Suprapubic skin (tissue), 4 donors: ENCODE measurements around the gene LRP1B. TPM values are rescaled to one million over a fixed set of nuclear protein-coding genes. Genes with fewer than 3 reads are reported as not detected.

ENCODE experiments used
- DNase-seq, 2 donors: peaks; one replicate each; pipeline ENCODE4 v3.0.0-alpha.2; 2019; ENCODE audit warnings: low spot score in 2 of 2
- H3K27ac ChIP-seq: fragments of 200-600 bp; sonication (generic); one replicate; pipeline ENCODE4 v1.5.1; 2019
- H3K27me3 ChIP-seq: fragments of 200-600 bp; sonication (generic); one replicate; pipeline ENCODE4 v1.5.1; 2019
- H3K36me3 ChIP-seq: fragments of 200-600 bp; sonication (generic); one replicate; pipeline ENCODE4 v1.5.1; 2019
- H3K4me1 ChIP-seq: fragments of 200-600 bp; sonication (generic); one replicate; pipeline ENCODE4 v1.5.1; 2019
- H3K4me3 ChIP-seq: fragments of 200-600 bp; sonication (generic); one replicate; pipeline ENCODE4 v1.5.1; 2019; ENCODE audit warnings: mild to moderate bottlenecking
- H3K9me3 ChIP-seq: fragments of 200-600 bp; sonication (generic); one replicate; pipeline ENCODE4 v1.5.1; 2019
- EP300 ChIP-seq: sonication (generic); formaldehyde crosslinking; IDR thresholded peaks from one replicate; pipeline ENCODE4 v1.6.1; 2017; ENCODE audit warnings: antibody characterized with exemption
- POLR2A ChIP-seq, 2 donors: fragments of 450-650 bp; IDR thresholded peaks; one replicate each; pipeline ENCODE4 v1.6.1; 2017; ENCODE audit warnings: antibody characterized with exemption in 2 of 2, mild to moderate bottlenecking in 2 of 2, moderate library complexity in 2 of 2
- POLR2AphosphoS5 ChIP-seq, 3 donors: sonication (generic); formaldehyde crosslinking; IDR thresholded peaks; one replicate each; pipeline ENCODE4 v1.6.1; 2017; ENCODE audit warnings: antibody characterized with exemption in 3 of 3
- WGBS: methylation state at CpG from one replicate; pipeline ENCODE4 v1.1.5; 2018; 5-methylcytosine and 5-hydroxymethylcytosine counted together
- total RNA-seq, 4 donors: library from RNA; depleted of rRNA; stranded (reverse); fragments of >200 nt; gene quantifications; one replicate each; pipeline ENCODE4 v1.1.0, GENCODE V29; 2016
- TF ChIP-seq, protein P1 (sequence below), 2 donors: fragments of 200-600 bp in 1 of 2; fragments of 450-650 bp in 1 of 2; sonication (generic) in 1 of 2; IDR thresholded peaks; one replicate each; pipeline ENCODE4 v1.5.1; 2016 to 2019; ENCODE audit warnings: antibody characterized with exemption in 2 of 2, mild to moderate bottlenecking in 1 of 2, moderate library complexity in 1 of 2

LRP1B gene
- total RNA-seq, 4 donors from 2014 or later = 0.11 to 2.7 (median 1.3) TPM

DNA sequence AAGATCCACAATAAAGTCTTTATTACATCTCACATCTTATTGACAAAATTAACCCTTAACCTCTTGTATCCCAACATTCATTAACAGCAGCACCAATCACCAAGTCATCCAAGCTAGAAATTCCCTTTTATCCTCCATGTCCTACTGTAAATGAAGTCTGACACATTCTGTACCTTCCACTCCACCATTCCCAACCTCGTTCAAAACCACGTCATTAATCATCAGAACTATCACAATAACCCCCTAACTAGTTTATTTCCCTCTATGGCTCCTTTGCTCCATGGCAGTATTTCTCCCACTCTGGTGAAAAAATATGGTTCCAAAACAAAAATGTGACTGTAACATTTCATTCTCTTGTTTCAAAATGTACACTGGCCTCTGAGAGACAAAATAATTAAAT, 1626.2 kb downstream of the LRP1B start:
- no peak overlapping the region for H3K4me3 ChIP-seq
- no peaks in the 10 kb centered on the region for H3K9me3 ChIP-seq
- no peaks in the 10 kb centered on the region for H3K4me1 ChIP-seq
- no peaks in the 10 kb centered on the region for H3K36me3 ChIP-seq
- DNase-seq = no peak
- TF ChIP-seq, protein P1, sequence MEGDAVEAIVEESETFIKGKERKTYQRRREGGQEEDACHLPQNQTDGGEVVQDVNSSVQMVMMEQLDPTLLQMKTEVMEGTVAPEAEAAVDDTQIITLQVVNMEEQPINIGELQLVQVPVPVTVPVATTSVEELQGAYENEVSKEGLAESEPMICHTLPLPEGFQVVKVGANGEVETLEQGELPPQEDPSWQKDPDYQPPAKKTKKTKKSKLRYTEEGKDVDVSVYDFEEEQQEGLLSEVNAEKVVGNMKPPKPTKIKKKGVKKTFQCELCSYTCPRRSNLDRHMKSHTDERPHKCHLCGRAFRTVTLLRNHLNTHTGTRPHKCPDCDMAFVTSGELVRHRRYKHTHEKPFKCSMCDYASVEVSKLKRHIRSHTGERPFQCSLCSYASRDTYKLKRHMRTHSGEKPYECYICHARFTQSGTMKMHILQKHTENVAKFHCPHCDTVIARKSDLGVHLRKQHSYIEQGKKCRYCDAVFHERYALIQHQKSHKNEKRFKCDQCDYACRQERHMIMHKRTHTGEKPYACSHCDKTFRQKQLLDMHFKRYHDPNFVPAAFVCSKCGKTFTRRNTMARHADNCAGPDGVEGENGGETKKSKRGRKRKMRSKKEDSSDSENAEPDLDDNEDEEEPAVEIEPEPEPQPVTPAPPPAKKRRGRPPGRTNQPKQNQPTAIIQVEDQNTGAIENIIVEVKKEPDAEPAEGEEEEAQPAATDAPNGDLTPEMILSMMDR (IDR thresholded peaks at IDR 0.05) = no peak
- TF ChIP-seq POLR2A (IDR thresholded peaks at IDR 0.05) = no peak
- no peak for TF ChIP-seq POLR2AphosphoS5 (IDR thresholded peaks at IDR 0.05)
- no peak for TF ChIP-seq EP300
- WGBS = 64% methylated on average over 2 of the region's 2 CpGs
- H3K27me3 ChIP-seq = no peaks in the 10 kb centered on the region
- H3K27ac ChIP-seq = no peak overlapping the region

DNA sequence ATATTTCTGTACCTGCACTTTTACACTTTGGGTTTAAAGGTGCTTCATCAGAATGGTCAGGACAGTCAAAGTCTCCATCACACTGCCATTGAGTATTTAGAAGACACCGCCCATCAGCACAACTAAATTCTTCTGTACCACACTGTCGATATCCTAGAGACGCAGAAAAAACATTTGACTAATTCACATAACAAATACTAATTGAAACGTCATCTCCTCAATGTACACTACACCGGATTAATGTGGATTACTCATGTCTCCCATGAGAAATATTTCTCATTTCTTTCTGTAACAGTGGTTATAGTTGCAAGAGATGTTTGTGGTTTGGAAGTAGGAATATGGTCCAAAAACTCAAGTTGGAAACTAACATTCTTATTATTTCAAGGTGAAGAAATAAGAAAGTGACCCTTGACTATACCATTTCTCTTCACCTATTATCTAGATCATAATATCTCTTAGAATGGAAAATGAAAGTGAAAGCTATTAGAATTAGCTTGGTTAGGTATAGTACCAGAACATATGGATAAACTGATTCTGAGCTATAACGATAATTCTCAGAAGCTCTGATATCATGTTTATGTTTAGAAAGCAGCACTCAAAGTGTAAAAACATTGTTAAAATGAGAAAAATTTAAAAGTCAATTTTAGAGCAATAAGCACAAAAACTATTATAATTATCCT, 1627.7 kb downstream of the LRP1B start:
- Histone ChIP-seq H3K27me3 (no peaks in the 10 kb centered on the region), H3K9me3 (no peaks in the 10 kb centered on the region), H3K36me3 (no peaks in the 10 kb centered on the region), H3K4me1 (no peaks in the 10 kb centered on the region), H3K4me3 (no peak overlapping the region), H3K27ac (no peak overlapping the region)
- WGBS = 59% methylated on average over 6 of the region's 6 CpGs
- DNase-seq = no peak
- TF ChIP-seq EP300 (no peak), POLR2A (IDR thresholded peaks at IDR 0.05) (no peak), POLR2AphosphoS5 (IDR thresholded peaks at IDR 0.05) (no peak)
- TF ChIP-seq, protein P1 (IDR thresholded peaks at IDR 0.05) = no peak

DNA sequence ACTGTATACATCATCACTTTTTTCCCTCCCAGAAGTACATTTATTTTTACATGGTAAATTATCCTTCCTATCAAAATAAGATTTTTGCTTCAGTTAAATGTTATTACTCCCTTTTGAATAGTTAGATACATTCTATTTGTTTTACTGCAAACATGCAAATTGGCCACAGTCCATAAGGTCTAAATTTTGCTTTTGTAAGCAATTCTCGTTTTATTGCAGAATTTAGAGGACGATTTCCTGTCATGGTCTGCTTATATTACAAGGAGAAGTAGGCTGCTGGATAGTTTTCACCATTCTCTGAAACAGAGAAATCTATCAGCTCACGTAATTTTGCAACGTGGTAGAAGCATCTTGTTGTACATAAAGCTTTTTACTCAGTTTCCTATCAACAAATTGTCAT, 1632.5 kb downstream of the LRP1B start:
- Histone ChIP-seq H3K36me3 (no peaks in the 10 kb centered on the region), H3K27ac (no peak overlapping the region), H3K4me1 (no peaks in the 10 kb centered on the region), H3K9me3 (no peaks in the 10 kb centered on the region), H3K27me3 (no peaks in the 10 kb centered on the region), H3K4me3 (no peak overlapping the region)
- TF ChIP-seq POLR2A (IDR thresholded peaks at IDR 0.05) = no peak
- TF ChIP-seq, protein P1 (IDR thresholded peaks at IDR 0.05) = no peak
- TF ChIP-seq POLR2AphosphoS5 (IDR thresholded peaks at IDR 0.05) = no peak
- no peak for TF ChIP-seq EP300
- WGBS = 53% methylated on average over 4 of the region's 4 CpGs
- DNase-seq = no peak

DNA sequence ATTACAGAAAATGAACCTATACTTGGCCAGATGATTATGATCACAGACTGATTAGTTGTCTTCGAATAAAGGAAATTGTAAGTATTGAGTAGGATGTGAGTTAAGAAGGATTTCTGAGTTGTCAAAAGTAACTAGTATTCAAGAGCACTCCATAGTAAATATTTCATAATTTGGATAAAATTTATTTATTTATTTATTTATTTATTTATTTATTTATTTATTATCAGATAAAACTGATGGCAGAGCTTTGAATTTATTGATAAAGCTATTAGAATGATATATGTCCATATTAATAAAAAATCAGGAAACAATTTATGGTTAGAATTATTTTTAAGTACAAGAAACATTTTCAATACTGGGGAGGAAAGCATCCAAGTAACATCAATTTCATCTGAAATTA, 1634.1 kb downstream of the LRP1B start:
- TF ChIP-seq, protein P1 (IDR thresholded peaks at IDR 0.05) = no peak
- TF ChIP-seq EP300 = no peak
- TF ChIP-seq POLR2AphosphoS5 (IDR thresholded peaks at IDR 0.05) = no peak
- TF ChIP-seq POLR2A (IDR thresholded peaks at IDR 0.05) = no peak
- Histone ChIP-seq H3K27ac (no peak overlapping the region), H3K36me3 (no peaks in the 10 kb centered on the region), H3K4me1 (no peaks in the 10 kb centered on the region), H3K9me3 (no peaks in the 10 kb centered on the region), H3K27me3 (no peaks in the 10 kb centered on the region), H3K4me3 (no peak overlapping the region)
- WGBS = 86% methylated on average over 1 of the region's 1 CpG
- no peak for DNase-seq

DNA sequence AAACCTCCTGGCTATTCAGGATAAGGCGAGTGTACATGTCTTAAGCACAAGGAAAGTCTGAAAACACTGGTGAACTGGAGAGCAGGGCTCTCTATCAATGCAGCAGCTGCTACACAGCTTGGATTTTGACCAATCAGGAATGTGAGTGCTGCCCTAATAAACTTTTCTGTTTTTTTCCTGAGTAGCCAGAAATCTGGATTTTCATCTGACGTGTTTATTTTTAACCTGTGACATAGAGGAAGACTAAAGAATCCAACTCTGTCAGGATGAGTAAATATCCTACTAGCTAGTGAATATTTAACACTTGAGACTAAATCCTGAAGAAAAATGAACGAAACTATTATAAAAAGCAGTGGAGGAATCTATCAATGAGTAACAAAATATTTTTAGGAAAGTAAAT, 1638.9 kb downstream of the LRP1B start:
- Histone ChIP-seq H3K36me3 (no peaks in the 10 kb centered on the region), H3K27ac (no peak overlapping the region), H3K4me3 (no peak overlapping the region), H3K27me3 (no peaks in the 10 kb centered on the region), H3K4me1 (no peaks in the 10 kb centered on the region), H3K9me3 (no peaks in the 10 kb centered on the region)
- 69% methylated on average over 3 of the region's 3 CpGs for WGBS
- DNase-seq = no peak
- TF ChIP-seq POLR2AphosphoS5 (IDR thresholded peaks at IDR 0.05) (no peak), POLR2A (IDR thresholded peaks at IDR 0.05) (no peak), EP300 (no peak)
- TF ChIP-seq, protein P1 (IDR thresholded peaks at IDR 0.05) = no peak
